ENCODE results near the gene BNIP3.

Gene BNIP3

GRCh38 chr10:131981429-131982184, at the start of gene BNIP3:
Gene BNIP3, minus strand, starts transcription at chr10:131981923. Its CDS starts 117 bp downstream, at chr10:131981806.
- H3K4me3 Mint-ChIP-seq, result peak within 1 kb of the TSS; percentile 92
- intact Hi-C loops (cut with micrococcal nuclease), result loop anchor here (1.0 kb wide), 1 partner anchor 80 kb away; the partner anchor contains the start of gene PPP2R2D
- H3K9me3 Mint-ChIP-seq, result no peaks in the 10 kb centered on the region
- H3K36me3 Mint-ChIP-seq (ENCODE audit: low read depth), result peaks cover 29% of the 10 kb centered on the region
- H3K27ac Mint-ChIP-seq, result peak within 1 kb of the TSS; percentile 87
- H3K4me1 Mint-ChIP-seq (ENCODE audit: low read depth), result peaks cover 37% of the 10 kb centered on the region
- H3K27me3 Mint-ChIP-seq, result peaks cover 68% of the 10 kb centered on the region

- H3K4me3 Mint-ChIP-seq, result no peak overlapping the region
- no peaks in the 10 kb centered on the region for H3K36me3 Mint-ChIP-seq (ENCODE audit: low read depth)
- peaks cover 66% of the 10 kb centered on the region for H3K27me3 Mint-ChIP-seq
- H3K4me1 Mint-ChIP-seq (ENCODE audit: low read depth), result no peaks in the 10 kb centered on the region
- intact Hi-C loops (cut with micrococcal nuclease), result no loop called here
- no peak overlapping the region for H3K27ac Mint-ChIP-seq
- H3K9me3 Mint-ChIP-seq, result no peaks in the 10 kb centered on the region
Measured at GRCh38 chr10:132030898-132031463, 49.3 kb upstream of the BNIP3 start.

GRCh38 chr10:132028706-132029105, 47.0 kb upstream of the BNIP3 start:
- Mint-ChIP-seq H3K4me3 (no peak overlapping the region), H3K27ac (no peak overlapping the region), H3K9me3 (no peaks in the 10 kb centered on the region), H3K36me3 (ENCODE audit: low read depth) (no peaks in the 10 kb centered on the region), H3K27me3 (peaks cover 59% of the 10 kb centered on the region), H3K4me1 (ENCODE audit: low read depth) (no peaks in the 10 kb centered on the region)
- intact Hi-C loops (cut with micrococcal nuclease), result no loop called here

GRCh38 chr10:132027423-132027983, 45.8 kb upstream of the BNIP3 start:
- intact Hi-C loops (cut with micrococcal nuclease), result no loop called here
- Mint-ChIP-seq H3K4me3 (no peak overlapping the region), H3K9me3 (no peaks in the 10 kb centered on the region), H3K4me1 (ENCODE audit: low read depth) (peaks cover 6% of the 10 kb centered on the region), H3K36me3 (ENCODE audit: low read depth) (no peaks in the 10 kb centered on the region), H3K27ac (no peak overlapping the region), H3K27me3 (peaks cover 59% of the 10 kb centered on the region)

- H3K9me3 Mint-ChIP-seq, result no peaks in the 10 kb centered on the region
- no peak overlapping the region for H3K4me3 Mint-ChIP-seq
- peaks cover 6% of the 10 kb centered on the region for H3K4me1 Mint-ChIP-seq (ENCODE audit: low read depth)
- intact Hi-C loops (cut with micrococcal nuclease), result loop anchor here (5.0 kb wide), 1 partner anchor 121 kb away; the partner anchor contains the start of gene PPP2R2D
- H3K27ac Mint-ChIP-seq, result no peak overlapping the region
- H3K27me3 Mint-ChIP-seq, result peaks cover 34% of the 10 kb centered on the region
- H3K36me3 Mint-ChIP-seq (ENCODE audit: low read depth), result no peaks in the 10 kb centered on the region
Measured at GRCh38 chr10:132023092-132023811, 41.5 kb upstream of the BNIP3 start.

- Mint-ChIP-seq H3K27me3 (peaks cover 26% of the 10 kb centered on the region), H3K27ac (no peak overlapping the region), H3K4me3 (no peak overlapping the region), H3K36me3 (ENCODE audit: low read depth) (no peaks in the 10 kb centered on the region), H3K4me1 (ENCODE audit: low read depth) (peaks cover 6% of the 10 kb centered on the region), H3K9me3 (no peaks in the 10 kb centered on the region)
- intact Hi-C loops (cut with micrococcal nuclease), result loop anchor here (5.0 kb wide), 1 partner anchor 120 kb away; the partner anchor contains the start of gene PPP2R2D
Measured at GRCh38 chr10:132022241-132022640, 40.5 kb upstream of the BNIP3 start.

GRCh38 chr10:132021504-132022143, 39.9 kb upstream of the BNIP3 start:
- Mint-ChIP-seq H3K27me3 (peaks cover 24% of the 10 kb centered on the region), H3K36me3 (ENCODE audit: low read depth) (no peaks in the 10 kb centered on the region), H3K4me1 (ENCODE audit: low read depth) (peaks cover 6% of the 10 kb centered on the region), H3K4me3 (no peak overlapping the region), H3K27ac (no peak overlapping the region), H3K9me3 (no peaks in the 10 kb centered on the region)
- intact Hi-C loops (cut with micrococcal nuclease), result loop anchor here (5.0 kb wide), 1 partner anchor 119 kb away; the partner anchor contains the start of gene PPP2R2D

GRCh38 chr10:132021046-132021445, 39.3 kb upstream of the BNIP3 start:
- intact Hi-C loops (cut with micrococcal nuclease), result loop anchor here (5.0 kb wide), 1 partner anchor 119 kb away; the partner anchor contains the start of gene PPP2R2D
- H3K4me3 Mint-ChIP-seq, result no peak overlapping the region
- no peaks in the 10 kb centered on the region for H3K36me3 Mint-ChIP-seq (ENCODE audit: low read depth)
- no peak overlapping the region for H3K27ac Mint-ChIP-seq
- peaks cover 6% of the 10 kb centered on the region for H3K4me1 Mint-ChIP-seq (ENCODE audit: low read depth)
- H3K27me3 Mint-ChIP-seq, result peaks cover 24% of the 10 kb centered on the region
- H3K9me3 Mint-ChIP-seq, result no peaks in the 10 kb centered on the region

GRCh38 chr10:132020456-132020855, 38.7 kb upstream of the BNIP3 start:
- no peak overlapping the region for H3K27ac Mint-ChIP-seq
- H3K36me3 Mint-ChIP-seq (ENCODE audit: low read depth), result no peaks in the 10 kb centered on the region
- no peaks in the 10 kb centered on the region for H3K9me3 Mint-ChIP-seq
- peaks cover 24% of the 10 kb centered on the region for H3K27me3 Mint-ChIP-seq
- intact Hi-C loops (cut with micrococcal nuclease), result loop anchor here (5.0 kb wide), 1 partner anchor 118 kb away; the partner anchor contains the start of gene PPP2R2D
- H3K4me3 Mint-ChIP-seq, result no peak overlapping the region
- peaks cover 9% of the 10 kb centered on the region for H3K4me1 Mint-ChIP-seq (ENCODE audit: low read depth)

GRCh38 chr10:132019366-132019765, 37.6 kb upstream of the BNIP3 start:
- Mint-ChIP-seq H3K9me3 (no peaks in the 10 kb centered on the region), H3K27me3 (peaks cover 15% of the 10 kb centered on the region), H3K4me3 (no peak overlapping the region), H3K27ac (no peak overlapping the region), H3K36me3 (ENCODE audit: low read depth) (no peaks in the 10 kb centered on the region), H3K4me1 (ENCODE audit: low read depth) (peaks cover 11% of the 10 kb centered on the region)
- intact Hi-C loops (cut with micrococcal nuclease), result no loop called here

GRCh38 chr10:132018446-132018845, 36.7 kb upstream of the BNIP3 start:
- H3K36me3 Mint-ChIP-seq (ENCODE audit: low read depth), result no peaks in the 10 kb centered on the region
- H3K27me3 Mint-ChIP-seq, result peaks cover 6% of the 10 kb centered on the region
- H3K9me3 Mint-ChIP-seq, result no peaks in the 10 kb centered on the region
- H3K4me3 Mint-ChIP-seq, result no peak overlapping the region
- H3K4me1 Mint-ChIP-seq (ENCODE audit: low read depth), result peaks cover 11% of the 10 kb centered on the region
- no peak overlapping the region for H3K27ac Mint-ChIP-seq
- intact Hi-C loops (cut with micrococcal nuclease), result no loop called here

GRCh38 chr10:132016514-132016913, 34.8 kb upstream of the BNIP3 start:
- intact Hi-C loops (cut with micrococcal nuclease), result no loop called here
- Mint-ChIP-seq H3K27ac (no peak overlapping the region), H3K9me3 (no peaks in the 10 kb centered on the region), H3K36me3 (ENCODE audit: low read depth) (no peaks in the 10 kb centered on the region), H3K27me3 (no peaks in the 10 kb centered on the region), H3K4me3 (no peak overlapping the region), H3K4me1 (ENCODE audit: low read depth) (peaks cover 5% of the 10 kb centered on the region)

- Mint-ChIP-seq H3K4me1 (ENCODE audit: low read depth) (peaks cover 5% of the 10 kb centered on the region), H3K4me3 (no peak overlapping the region), H3K27me3 (peaks cover 16% of the 10 kb centered on the region), H3K27ac (no peak overlapping the region), H3K9me3 (no peaks in the 10 kb centered on the region), H3K36me3 (ENCODE audit: low read depth) (no peaks in the 10 kb centered on the region)
- intact Hi-C loops (cut with micrococcal nuclease), result no loop called here
Measured at GRCh38 chr10:132011445-132011844, 29.7 kb upstream of the BNIP3 start.
